Mononuclear cell (primary cell): Measurements from ENCODE around the gene EVI2A. TPM values are rescaled to one million over a fixed set of nuclear protein-coding genes. Genes with fewer than 3 reads are reported as not detected.
"Not testable (repeated sequence)": the region's sequence is repeated elsewhere in the genome, so short reads cannot be mapped to it uniquely, and the experiment has no call there.

Source experiments
- H3K27me3 ChIP-seq: 2 replicates; pipeline ENCODE4 v1.6.0; 2011; ENCODE audit warnings: low read length, control low read depth; ENCODE audit not compliant: insufficient read depth
- H3K4me1 ChIP-seq: 2 replicates; pipeline ENCODE4 v1.5.1; 2011; ENCODE audit warnings: mild to moderate bottlenecking, low read length, control low read depth; ENCODE audit not compliant: insufficient read depth
- H3K4me3 ChIP-seq: 2 replicates; pipeline ENCODE4 v1.5.1; 2011; ENCODE audit warnings: mild to moderate bottlenecking, low read length, moderate library complexity
- H3K9me3 ChIP-seq: 2 replicates; pipeline ENCODE4 v1.5.1; 2011; ENCODE audit warnings: low read depth, mild to moderate bottlenecking, control low read depth, low read length
- total RNA-seq: library from RNA; depleted of rRNA; stranded (reverse); fragments of >200 nt; gene quantifications from one replicate; pipeline ENCODE4 v1.2.3, GENCODE V29; 2012

EVI2A gene, protein sequence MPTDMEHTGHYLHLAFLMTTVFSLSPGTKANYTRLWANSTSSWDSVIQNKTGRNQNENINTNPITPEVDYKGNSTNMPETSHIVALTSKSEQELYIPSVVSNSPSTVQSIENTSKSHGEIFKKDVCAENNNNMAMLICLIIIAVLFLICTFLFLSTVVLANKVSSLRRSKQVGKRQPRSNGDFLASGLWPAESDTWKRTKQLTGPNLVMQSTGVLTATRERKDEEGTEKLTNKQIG
- total RNA-seq = 156 TPM

DNA sequence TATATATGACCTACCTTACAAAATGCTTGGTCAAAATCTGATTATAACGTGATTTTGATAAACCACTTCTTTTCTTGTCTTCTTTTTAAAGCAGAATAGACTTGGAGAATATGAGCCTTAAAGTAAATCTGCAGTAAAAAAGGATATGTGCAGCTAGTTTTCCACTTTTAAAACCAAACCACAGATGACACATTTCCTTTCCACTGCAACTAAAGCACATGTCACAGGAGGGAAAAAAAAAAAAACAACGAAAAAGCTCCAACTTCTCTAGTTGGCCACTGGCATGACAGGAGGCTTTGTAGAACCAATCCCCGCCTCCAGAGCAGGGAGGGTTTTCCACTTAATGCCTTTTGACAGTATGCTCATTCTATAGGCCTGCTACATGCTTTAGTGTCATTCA is at the start of gene EVI2A:
Gene EVI2A (minus strand): TSS at position 142 of the 400 bp plus-strand sequence. CDS start 2,609 bp downstream, outside the sequence.
- Histone ChIP-seq H3K27me3 (no peaks in the 10 kb centered on the region), H3K4me3 (peak within 1 kb of the TSS; percentile 63), H3K9me3 (no peaks in the 10 kb centered on the region), H3K4me1 (peaks cover 23% of the 10 kb centered on the region)

DNA sequence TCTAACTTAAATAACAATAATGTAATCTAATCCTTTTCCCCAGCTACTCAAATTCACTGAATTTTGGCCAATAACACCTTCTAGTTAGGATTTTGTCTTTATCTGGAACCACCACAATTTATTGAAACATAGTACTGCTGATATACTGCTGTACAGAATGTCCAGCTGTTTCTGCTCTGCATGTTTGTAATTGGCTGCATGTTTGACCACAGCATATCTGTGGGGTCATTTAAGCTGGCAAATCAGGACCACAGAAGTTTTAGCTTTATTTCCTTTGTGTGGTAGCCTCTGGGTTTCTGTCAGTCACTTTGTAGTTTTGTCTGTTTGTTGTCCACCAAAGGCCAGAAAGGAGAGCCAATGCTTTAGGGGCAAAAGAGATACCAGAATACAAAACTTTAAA is 47.8 kb upstream of the EVI2A start:
- no peak overlapping the region for H3K4me3 ChIP-seq
- H3K27me3 ChIP-seq = no peaks in the 10 kb centered on the region
- no peaks in the 10 kb centered on the region for H3K9me3 ChIP-seq
- peaks cover 28% of the 10 kb centered on the region for H3K4me1 ChIP-seq

DNA sequence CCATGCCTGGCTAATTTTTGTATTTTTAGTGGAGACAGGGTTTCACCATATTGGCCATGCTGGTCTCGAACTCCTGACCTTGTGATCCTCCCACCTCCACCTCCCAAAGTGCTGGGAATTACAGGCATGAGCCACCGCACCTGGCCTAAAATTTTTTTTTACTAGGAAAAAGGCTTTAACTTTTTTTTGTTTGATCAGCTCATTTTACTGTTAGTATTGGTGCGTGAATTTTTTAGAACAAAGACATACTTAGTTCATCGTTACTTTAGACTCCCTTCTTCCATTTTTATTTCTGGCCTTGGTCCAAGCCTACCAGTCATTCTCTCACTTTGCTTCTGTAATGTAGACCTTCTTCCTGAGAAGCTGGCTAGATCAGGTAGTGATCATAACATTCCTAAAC is 44.7 kb upstream of the EVI2A start:
- no peaks in the 10 kb centered on the region for H3K9me3 ChIP-seq
- H3K4me3 ChIP-seq = no peak overlapping the region
- no peaks in the 10 kb centered on the region for H3K27me3 ChIP-seq
- no peaks in the 10 kb centered on the region for H3K4me1 ChIP-seq

DNA sequence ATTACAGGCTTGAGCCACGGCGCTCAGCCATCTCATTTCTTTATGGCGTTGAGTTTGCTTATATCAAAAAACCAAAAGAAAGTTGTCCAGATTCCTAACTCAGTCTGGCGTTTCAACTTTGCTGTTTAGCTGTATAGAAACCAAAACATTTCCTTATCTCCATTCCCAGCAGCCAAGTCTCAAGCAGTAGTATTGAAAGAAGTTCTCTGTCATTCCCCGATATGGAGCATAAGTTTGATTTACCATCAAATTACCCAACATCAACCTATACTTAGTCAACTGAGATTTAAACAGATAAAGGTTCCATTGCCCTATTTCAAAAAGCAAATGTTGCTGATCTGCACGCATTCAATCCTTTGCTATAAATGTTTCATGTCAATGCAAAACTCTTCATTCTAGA is 42.6 kb upstream of the EVI2A start:
- Histone ChIP-seq H3K27me3 (no peaks in the 10 kb centered on the region), H3K4me1 (no peaks in the 10 kb centered on the region), H3K9me3 (no peaks in the 10 kb centered on the region), H3K4me3 (no peak overlapping the region)

DNA sequence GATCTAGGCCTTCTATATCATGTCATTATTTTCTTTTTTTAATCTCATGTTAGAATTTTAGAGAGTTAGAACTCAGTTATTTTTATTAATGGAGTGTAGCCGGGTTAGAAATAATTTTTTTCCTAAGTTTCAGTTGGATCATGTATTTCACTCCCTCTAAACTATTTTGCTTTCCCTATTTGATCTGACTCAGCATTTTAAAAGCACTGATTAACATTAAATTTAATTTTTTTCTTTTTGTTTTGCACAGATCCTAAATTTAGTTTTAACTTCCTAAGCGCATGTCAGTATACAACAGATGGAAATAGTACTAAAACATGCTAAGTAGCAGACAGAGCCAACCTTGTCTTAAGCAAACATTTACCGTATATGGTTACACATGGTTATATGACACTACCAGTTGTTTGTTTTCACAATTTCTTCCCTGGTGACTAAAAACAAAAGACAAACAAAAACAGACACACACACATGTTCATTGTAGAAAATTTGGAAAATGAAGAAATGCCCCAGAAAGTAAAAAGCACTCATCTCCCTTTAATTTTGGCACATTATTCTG is 36.5 kb upstream of the EVI2A start:
- Histone ChIP-seq H3K4me3 (no peak overlapping the region), H3K27me3 (no peaks in the 10 kb centered on the region), H3K4me1 (no peaks in the 10 kb centered on the region), H3K9me3 (no peaks in the 10 kb centered on the region)

DNA sequence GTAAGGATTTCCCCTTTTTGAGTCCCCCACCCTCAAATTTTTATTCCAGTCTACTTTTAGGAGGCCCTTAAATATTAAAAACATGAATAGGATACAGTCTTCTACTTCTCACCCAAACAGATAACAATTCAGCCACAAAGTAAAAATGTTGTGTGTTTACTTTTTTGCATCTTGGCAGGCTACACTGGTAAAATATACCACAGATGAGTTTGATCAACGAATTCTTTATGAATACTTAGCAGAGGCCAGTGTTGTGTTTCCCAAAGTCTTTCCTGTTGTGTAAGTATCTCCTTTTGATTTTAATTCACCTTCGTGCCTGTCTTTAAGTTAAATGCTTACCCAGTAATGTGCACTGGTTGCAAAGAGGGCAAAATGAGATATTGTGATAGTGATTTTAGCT is 35.7 kb upstream of the EVI2A start:
- Histone ChIP-seq H3K4me1 (no peaks in the 10 kb centered on the region), H3K4me3 (no peak overlapping the region), H3K9me3 (no peaks in the 10 kb centered on the region), H3K27me3 (no peaks in the 10 kb centered on the region)

DNA sequence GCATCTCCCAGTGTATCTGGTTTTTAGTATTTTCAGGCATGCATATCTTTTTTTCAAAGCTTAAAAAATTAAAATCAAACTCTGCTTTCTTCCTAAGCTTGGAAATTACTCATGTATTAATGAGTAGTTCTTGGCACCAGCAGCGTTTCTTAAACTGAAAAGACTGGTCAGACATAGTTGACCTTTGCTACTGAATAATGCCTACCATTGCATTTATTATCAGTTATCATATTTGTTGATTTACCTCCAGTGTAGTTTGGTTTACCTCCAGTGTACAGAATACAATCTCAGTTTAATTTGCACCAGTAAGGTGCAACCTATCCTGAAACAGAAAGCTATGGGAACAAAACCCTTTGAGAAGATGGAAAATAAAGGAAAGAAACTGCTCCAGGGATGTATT is 34.5 kb upstream of the EVI2A start:
- H3K9me3 ChIP-seq = no peaks in the 10 kb centered on the region
- H3K4me1 ChIP-seq = no peaks in the 10 kb centered on the region
- H3K27me3 ChIP-seq = no peaks in the 10 kb centered on the region
- H3K4me3 ChIP-seq = no peak overlapping the region

DNA sequence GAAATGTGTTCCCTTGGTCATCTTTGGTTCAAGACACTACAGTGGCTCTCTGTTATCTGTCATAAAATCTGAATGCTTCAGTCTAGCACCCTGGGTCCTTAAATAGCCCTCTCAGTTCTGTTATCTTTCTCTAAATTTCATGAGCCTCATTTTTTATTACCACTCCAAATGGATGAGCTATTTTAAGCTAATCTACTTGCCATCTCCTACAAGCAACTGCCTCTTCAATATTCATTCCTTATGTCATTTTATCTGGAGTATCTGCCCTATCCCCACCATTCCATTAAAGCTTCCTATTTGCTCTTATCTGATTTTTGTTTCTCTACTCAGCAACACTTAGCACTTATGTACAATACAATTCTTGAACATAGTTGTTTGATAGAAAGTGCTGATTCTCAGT is 28.0 kb upstream of the EVI2A start:
- Histone ChIP-seq H3K4me3 (no peak overlapping the region), H3K4me1 (no peaks in the 10 kb centered on the region), H3K27me3 (no peaks in the 10 kb centered on the region), H3K9me3 (no peaks in the 10 kb centered on the region)

DNA sequence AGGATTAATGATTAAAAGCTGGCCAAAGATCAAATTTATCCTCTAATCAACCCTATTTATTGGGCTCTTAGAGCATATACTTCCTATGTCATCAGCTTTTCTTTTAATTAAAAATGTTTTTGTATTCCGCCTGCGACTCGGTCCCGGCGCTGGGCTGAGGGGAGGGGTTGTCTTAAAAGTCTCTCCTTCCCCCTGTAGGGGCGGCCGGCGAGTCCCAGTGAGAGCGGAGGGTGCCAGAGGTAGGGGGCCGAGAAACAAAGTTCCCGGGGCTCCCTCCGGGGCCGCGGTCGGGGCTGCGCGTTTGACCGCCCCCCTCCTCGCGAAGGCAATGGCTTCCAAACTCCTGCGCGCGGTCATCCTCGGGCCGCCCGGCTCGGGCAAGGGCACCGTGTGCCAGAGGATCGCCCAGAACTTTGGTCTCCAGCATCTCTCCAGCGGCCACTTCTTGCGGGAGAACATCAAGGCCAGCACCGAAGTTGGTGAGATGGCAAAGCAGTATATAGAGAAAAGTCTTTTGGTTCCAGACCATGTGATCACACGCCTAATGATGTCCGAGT is 23.8 kb upstream of the EVI2A start:
- not testable (repeated sequence) for H3K27me3 ChIP-seq, H3K4me3 ChIP-seq, H3K9me3 ChIP-seq, H3K4me1 ChIP-seq

DNA sequence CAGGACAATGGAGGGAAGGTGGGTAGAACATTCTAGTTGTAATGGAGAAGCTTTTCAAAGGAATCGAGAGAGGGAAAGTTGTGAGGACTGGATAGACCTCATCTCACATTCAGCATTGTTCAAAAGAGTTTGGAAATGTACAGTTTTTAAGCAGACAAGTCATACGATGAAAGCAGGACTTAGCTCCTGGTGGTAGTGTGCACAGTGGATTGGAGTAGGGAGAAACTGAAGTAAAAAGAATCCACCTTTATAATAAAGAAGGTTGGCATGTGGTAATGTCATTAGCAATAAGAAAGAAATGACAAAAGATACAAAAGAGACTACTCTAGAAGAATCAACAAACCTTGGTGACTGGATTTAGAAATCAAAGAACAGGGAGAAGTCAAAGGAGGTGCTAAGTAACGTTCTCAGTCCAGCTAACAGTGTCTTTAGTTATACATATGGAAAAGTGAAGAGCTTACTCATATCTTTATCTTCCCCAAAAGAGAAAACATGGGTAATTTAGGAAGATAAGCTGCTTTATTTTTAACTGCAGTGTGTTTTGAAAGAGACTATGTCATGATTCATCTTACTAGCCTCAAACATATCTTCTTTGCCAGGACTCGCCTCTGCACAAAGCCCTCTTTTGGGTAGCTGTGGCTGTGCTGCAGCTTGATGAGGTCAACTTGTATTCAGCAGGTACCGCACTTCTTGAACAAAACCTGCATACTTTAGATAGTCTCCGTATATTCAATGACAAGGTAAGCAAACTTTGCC is 18.7 kb upstream of the EVI2A start:
- Histone ChIP-seq H3K27me3 (no peaks in the 10 kb centered on the region), H3K9me3 (no peaks in the 10 kb centered on the region), H3K4me1 (no peaks in the 10 kb centered on the region), H3K4me3 (no peak overlapping the region)

DNA sequence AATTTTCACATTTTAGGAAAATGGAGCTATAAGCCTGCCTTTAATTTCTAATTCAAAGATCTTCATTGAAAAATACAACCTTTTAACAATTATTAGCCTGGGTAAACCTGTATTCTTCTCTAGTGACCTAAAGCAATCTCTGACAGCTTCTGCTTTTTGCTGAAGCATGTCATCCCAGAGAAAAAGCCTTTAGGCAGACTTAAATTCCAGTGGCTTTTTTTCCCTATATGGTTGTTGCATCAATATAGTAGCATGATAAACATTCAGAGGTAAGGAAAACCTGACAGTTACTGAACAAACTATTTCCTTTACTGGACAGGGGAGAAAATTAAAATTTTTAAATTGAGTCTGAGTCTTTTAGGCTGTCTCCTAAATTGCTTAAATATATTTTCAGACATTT is 7.8 kb upstream of the EVI2A start:
- H3K4me3 ChIP-seq = no peak overlapping the region
- no peaks in the 10 kb centered on the region for H3K4me1 ChIP-seq
- no peaks in the 10 kb centered on the region for H3K27me3 ChIP-seq
- H3K9me3 ChIP-seq = no peaks in the 10 kb centered on the region

DNA sequence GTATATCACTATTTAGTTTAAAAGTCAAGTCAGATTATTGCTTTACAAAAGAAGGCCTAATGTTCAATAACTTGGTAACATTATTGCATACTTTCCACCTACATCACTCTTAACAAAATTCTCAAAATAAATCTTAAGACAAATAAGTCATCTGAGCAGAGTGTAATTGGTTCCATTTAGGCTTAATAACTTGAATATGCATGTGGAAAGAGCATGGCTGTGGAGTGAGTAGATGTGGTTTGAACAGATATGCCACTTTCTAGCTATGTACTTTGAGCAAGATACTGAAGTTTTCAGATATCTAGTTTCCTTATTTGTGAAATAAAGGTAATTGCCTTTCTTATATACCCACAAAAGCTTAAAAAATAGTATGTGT is 6.7 kb upstream of the EVI2A start:
- Histone ChIP-seq H3K27me3 (no peaks in the 10 kb centered on the region), H3K4me3 (no peak overlapping the region), H3K9me3 (no peaks in the 10 kb centered on the region), H3K4me1 (no peaks in the 10 kb centered on the region)

DNA sequence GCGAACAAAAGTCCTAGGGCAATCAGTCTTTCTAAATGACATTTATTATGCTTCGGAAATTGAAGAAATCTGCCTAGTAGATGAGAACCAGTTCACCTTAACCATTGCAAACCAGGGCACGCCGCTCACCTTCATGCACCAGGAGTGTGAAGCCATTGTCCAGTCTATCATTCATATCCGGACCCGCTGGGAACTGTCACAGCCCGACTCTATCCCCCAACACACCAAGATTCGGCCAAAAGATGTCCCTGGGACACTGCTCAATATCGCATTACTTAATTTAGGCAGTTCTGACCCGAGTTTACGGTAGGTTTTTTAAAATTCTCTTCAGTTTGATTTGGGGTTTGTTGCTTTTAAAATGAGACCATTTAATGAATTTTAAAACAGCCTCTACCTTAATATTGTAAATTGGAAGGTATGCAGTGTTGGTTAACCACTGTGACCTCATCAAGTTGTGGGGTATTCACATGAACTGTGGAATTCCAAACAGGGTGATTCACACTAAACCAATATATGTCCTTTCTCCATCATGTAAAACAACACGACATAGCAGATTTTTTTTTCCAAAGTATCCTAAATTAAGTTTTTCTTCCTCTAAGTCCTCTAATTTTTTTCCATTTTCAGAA is 6.2 kb upstream of the EVI2A start:
- Histone ChIP-seq H3K27me3 (no peaks in the 10 kb centered on the region), H3K4me1 (no peaks in the 10 kb centered on the region), H3K9me3 (no peaks in the 10 kb centered on the region), H3K4me3 (no peak overlapping the region)

DNA sequence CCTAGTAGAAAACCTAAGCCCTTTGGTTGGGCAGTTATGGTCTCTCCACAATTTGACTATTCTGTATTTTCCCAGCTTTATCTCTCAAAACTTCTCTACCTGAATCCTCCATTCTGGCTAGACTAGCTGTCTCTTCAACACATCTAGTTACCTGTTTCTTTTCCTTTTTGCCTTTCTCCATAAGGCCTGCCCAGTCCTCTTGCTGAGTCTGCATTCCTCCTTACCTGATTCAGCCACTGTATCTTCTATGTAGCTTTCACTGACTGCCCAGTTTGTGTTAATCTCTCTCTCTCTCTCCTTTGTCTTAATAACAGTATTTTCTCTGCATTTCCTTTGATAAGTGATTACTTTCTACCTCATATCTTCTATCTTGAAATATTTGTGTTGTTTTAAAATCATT is 2.1 kb upstream of the EVI2A start:
- no peaks in the 10 kb centered on the region for H3K9me3 ChIP-seq
- no peak overlapping the region for H3K4me3 ChIP-seq
- peaks cover 13% of the 10 kb centered on the region for H3K4me1 ChIP-seq
- no peaks in the 10 kb centered on the region for H3K27me3 ChIP-seq

DNA sequence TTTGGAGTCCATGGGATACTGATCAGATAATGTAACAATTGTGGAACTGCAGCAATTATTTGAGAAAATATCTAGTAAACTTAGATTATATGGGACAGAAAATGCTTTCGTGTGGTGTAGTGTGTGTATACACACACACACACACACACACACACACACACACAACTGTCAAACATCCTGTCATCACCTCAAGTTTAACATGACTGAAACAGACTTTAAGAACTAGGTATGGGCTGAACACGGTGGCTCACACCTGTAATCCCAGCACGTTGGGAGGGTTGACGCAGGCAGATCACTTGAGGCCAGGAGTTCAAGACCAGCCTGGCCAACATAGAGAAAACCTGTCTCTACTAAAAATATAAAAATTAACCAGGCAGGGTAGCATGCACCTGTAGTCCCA is 544 bp upstream of the EVI2A start:
- no peaks in the 10 kb centered on the region for H3K9me3 ChIP-seq
- peaks cover 18% of the 10 kb centered on the region for H3K4me1 ChIP-seq
- H3K27me3 ChIP-seq = no peaks in the 10 kb centered on the region
- H3K4me3 ChIP-seq = peak overlapping the region; percentile 63
